ENCODE results near the gene GPR158.

GPR158 gene

DNA sequence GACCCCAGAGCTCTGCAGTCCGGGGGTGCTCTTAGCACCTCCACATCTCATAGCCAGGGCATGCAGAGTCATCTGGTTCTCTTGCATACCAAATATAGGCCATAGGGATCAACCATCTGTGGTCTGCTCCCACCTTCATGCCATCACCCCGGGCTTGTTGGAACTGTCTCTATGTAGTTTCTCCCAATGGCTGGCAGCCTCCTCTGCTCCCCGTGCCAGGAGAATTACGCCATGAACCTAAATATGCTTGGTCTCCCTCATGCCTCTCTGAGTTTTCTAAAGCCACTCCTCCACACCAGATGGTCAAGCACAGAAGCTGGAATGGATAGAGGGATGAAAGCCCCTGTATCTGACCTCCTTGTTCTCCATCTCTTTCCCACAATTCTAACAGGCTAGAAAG, 456.7 kb downstream of the GPR158 start:
- no peaks in the 10 kb centered on the region for H4K20me1 ChIP-seq (ENCODE audit: low read depth, low read length)
- H3K36me3 ChIP-seq (ENCODE audit: low read length) = no peaks in the 10 kb centered on the region
- no peaks in the 10 kb centered on the region for H3K79me2 ChIP-seq (ENCODE audit: insufficient read depth, low read length)
- H3K27ac ChIP-seq (ENCODE audit: low read depth, low read length) = no peak overlapping the region
- H2AFZ ChIP-seq (ENCODE audit: low read depth, low read length, severe bottlenecking) = no peak overlapping the region
- TF ChIP-seq, protein P1, sequence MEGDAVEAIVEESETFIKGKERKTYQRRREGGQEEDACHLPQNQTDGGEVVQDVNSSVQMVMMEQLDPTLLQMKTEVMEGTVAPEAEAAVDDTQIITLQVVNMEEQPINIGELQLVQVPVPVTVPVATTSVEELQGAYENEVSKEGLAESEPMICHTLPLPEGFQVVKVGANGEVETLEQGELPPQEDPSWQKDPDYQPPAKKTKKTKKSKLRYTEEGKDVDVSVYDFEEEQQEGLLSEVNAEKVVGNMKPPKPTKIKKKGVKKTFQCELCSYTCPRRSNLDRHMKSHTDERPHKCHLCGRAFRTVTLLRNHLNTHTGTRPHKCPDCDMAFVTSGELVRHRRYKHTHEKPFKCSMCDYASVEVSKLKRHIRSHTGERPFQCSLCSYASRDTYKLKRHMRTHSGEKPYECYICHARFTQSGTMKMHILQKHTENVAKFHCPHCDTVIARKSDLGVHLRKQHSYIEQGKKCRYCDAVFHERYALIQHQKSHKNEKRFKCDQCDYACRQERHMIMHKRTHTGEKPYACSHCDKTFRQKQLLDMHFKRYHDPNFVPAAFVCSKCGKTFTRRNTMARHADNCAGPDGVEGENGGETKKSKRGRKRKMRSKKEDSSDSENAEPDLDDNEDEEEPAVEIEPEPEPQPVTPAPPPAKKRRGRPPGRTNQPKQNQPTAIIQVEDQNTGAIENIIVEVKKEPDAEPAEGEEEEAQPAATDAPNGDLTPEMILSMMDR (IDR thresholded peaks at IDR 0.05; ENCODE audit: insufficient read depth, low read length, poor library complexity, severe bottlenecking) = no peak
- no peak for TF ChIP-seq EZH2phosphoT487 (conservative IDR thresholded peaks at IDR 0.05; ENCODE audit: low read length)
- H3K4me3 ChIP-seq (ENCODE audit: insufficient read depth, low read length, poor library complexity, severe bottlenecking) = no peak overlapping the region
- no peaks in the 10 kb centered on the region for H3K9me2 ChIP-seq (replicated peaks; ENCODE audit: insufficient read depth, low read length)
- no peaks in the 10 kb centered on the region for H3K27me3 ChIP-seq (ENCODE audit: low read length)
- H3F3A ChIP-seq (ENCODE audit: insufficient read depth) = no peaks in the 10 kb centered on the region
- H3K9me3 ChIP-seq (ENCODE audit: insufficient read depth, low read length) = no peaks in the 10 kb centered on the region
- no peak overlapping the region for H3K9ac ChIP-seq (ENCODE audit: low read length)
- H3K4me2 ChIP-seq (ENCODE audit: low read depth, low read length, poor library complexity, severe bottlenecking) = no peak overlapping the region

DNA sequence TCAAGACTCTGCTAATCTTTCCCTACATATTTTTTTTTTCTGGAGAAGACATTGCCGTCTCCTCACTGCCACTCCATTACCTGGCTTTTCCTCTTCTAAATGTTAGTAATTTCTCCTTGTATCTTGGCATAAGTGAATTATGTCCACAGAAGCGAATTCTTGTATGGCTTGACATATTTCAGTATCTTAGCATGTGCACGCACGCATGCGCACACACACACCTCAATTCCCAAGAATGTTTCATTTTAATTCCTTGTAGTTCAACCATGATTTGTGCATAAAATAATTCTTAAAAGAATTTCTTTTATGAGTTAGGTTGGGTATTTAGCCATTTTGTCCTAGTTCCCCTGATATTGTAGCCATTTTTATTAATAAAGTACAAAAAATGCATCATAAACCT, 458.0 kb downstream of the GPR158 start:
- no peak overlapping the region for H3K27ac ChIP-seq (ENCODE audit: low read depth, low read length)
- no peak overlapping the region for H3K4me2 ChIP-seq (ENCODE audit: low read depth, low read length, poor library complexity, severe bottlenecking)
- TF ChIP-seq, protein P1 (IDR thresholded peaks at IDR 0.05; ENCODE audit: insufficient read depth, low read length, poor library complexity, severe bottlenecking) = no peak
- no peak for TF ChIP-seq EZH2phosphoT487 (conservative IDR thresholded peaks at IDR 0.05; ENCODE audit: low read length)
- no peaks in the 10 kb centered on the region for H4K20me1 ChIP-seq (ENCODE audit: low read depth, low read length)
- H3K79me2 ChIP-seq (ENCODE audit: insufficient read depth, low read length) = no peaks in the 10 kb centered on the region
- H3F3A ChIP-seq (ENCODE audit: insufficient read depth) = no peaks in the 10 kb centered on the region
- no peak overlapping the region for H2AFZ ChIP-seq (ENCODE audit: low read depth, low read length, severe bottlenecking)
- H3K9me2 ChIP-seq (replicated peaks; ENCODE audit: insufficient read depth, low read length) = no peaks in the 10 kb centered on the region
- H3K9me3 ChIP-seq (ENCODE audit: insufficient read depth, low read length) = no peaks in the 10 kb centered on the region
- H3K36me3 ChIP-seq (ENCODE audit: low read length) = no peaks in the 10 kb centered on the region
- H3K4me3 ChIP-seq (ENCODE audit: insufficient read depth, low read length, poor library complexity, severe bottlenecking) = no peak overlapping the region
- H3K27me3 ChIP-seq (ENCODE audit: low read length) = no peaks in the 10 kb centered on the region
- no peak overlapping the region for H3K9ac ChIP-seq (ENCODE audit: low read length)

GRCh38 chr10:25633542-25633941, 458.7 kb downstream of the GPR158 start:
- Histone ChIP-seq H4K20me1 (ENCODE audit: low read depth, low read length) (no peaks in the 10 kb centered on the region), H3K36me3 (ENCODE audit: low read length) (no peaks in the 10 kb centered on the region), H3K4me3 (ENCODE audit: insufficient read depth, low read length, poor library complexity, severe bottlenecking) (no peak overlapping the region), H3K4me2 (ENCODE audit: low read depth, low read length, poor library complexity, severe bottlenecking) (no peak overlapping the region), H3F3A (ENCODE audit: insufficient read depth) (no peaks in the 10 kb centered on the region), H3K9ac (ENCODE audit: low read length) (no peak overlapping the region), H3K9me2 (replicated peaks; ENCODE audit: insufficient read depth, low read length) (no peaks in the 10 kb centered on the region), H3K27ac (ENCODE audit: low read depth, low read length) (no peak overlapping the region), H3K27me3 (ENCODE audit: low read length) (no peaks in the 10 kb centered on the region), H3K79me2 (ENCODE audit: insufficient read depth, low read length) (no peaks in the 10 kb centered on the region), H2AFZ (ENCODE audit: low read depth, low read length, severe bottlenecking) (no peak overlapping the region), H3K9me3 (ENCODE audit: insufficient read depth, low read length) (no peaks in the 10 kb centered on the region)
- TF ChIP-seq, protein P1 (IDR thresholded peaks at IDR 0.05; ENCODE audit: insufficient read depth, low read length, poor library complexity, severe bottlenecking) = no peak
- no peak for TF ChIP-seq EZH2phosphoT487 (conservative IDR thresholded peaks at IDR 0.05; ENCODE audit: low read length)
